ENCODE results near the gene WNT9A. TPM values are rescaled to one million over a fixed set of nuclear protein-coding genes. Genes with fewer than 3 reads are reported as not detected.

The WNT9A gene
- polyA plus RNA-seq, 4 donors = 0.27 to 2.7 (median 1.2) TPM

DNA sequence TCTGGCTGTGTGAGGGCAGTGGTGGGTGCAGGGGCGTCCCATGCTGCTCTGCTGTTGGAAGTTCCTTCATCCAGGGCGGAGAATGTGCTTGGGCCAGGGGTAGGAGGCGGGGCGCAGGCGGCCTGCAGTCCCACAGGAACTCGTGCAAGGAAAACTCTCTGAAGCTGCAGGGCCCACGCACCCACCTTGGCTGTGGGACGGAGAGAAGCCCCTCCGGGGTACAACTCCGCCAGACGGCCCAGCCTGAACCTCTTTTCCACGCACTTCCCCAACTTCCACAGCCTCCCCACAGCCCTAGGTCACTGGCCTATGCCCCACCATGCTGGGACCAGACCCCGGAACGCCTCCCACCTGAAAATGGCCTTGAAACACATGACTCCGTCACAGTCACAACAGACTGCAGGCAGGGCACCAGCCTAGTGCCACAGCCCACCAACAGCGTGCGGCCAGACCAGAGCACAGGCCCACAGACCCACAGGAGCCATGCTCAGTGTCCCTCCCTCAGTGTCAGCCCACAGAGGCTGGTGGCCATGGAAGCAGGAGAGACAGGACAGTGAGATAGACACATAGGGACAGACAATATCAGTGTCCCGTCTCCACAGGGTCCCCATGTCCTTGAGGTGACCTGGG, 47.8 kb downstream of the WNT9A start:
- no peaks in the 10 kb centered on the region for H3K36me3 ChIP-seq (ENCODE audit: control insufficient read depth in 3 of 3, insufficient read depth in 2 of 3, low read depth in 1 of 3, low read length in 3 of 3)
- DNase-seq (no peak), FAIRE-seq (no peak)
- no peak overlapping the region for H3K27ac ChIP-seq (ENCODE audit: low read depth in 1 of 3, low read length in 2 of 3)
- WGBS, 3 donors = 78 to 85% (median 82%) methylated on average over 17 to 18 of the region's 18 CpGs
- H3K27me3 ChIP-seq (ENCODE audit: control insufficient read depth in 3 of 3, insufficient read depth in 3 of 3, low read length in 3 of 3) = no peaks in the 10 kb centered on the region
- H3K4me3 ChIP-seq (ENCODE audit: low read depth in 1 of 3, low read length in 3 of 3) = no peak overlapping the region
- no peaks in the 10 kb centered on the region for H3K4me1 ChIP-seq (ENCODE audit: control insufficient read depth in 3 of 3, insufficient read depth in 2 of 3, low read depth in 1 of 3, low read length in 2 of 3)
- no peaks in the 10 kb centered on the region for H3K9me3 ChIP-seq (ENCODE audit: control insufficient read depth in 2 of 2, insufficient read depth in 1 of 2, low read depth in 1 of 2, low read length in 1 of 2)

DNA sequence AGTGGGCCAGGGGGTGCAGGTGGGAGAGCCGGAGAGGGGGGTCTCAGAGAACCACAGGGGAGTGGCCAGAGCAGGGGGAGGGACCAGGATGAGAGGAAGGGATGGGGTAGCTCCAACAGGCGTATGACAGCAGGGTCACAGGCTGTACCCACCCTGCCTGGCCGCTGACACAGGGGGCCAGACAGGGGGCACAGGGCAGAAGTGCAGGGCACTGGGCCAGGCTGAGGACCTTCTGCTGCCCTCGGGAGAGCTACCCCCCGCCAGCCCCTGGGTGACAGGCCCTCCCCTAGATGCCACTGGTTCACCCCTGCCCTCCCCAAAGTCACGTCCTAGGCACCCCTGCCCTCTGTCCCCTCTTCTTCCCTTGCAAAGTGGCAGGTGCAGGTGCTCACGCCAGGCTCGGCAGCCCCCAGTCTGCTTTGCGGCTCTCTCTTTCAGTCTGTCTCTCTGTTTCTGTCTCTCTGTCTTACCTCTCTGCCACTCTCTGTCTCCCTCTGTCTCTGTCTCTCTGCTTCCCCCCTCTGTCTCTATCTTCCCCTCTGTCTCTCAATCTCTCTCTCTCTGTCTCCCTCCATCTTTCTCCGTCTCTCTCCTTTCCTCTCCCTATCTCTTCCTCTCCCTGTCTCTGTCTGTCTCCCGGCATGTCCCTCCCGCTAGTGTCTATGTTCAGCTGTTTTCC, 48.5 kb downstream of the WNT9A start:
- no peak overlapping the region for H3K4me3 ChIP-seq (ENCODE audit: low read depth in 1 of 3, low read length in 3 of 3)
- no peak overlapping the region for H3K27ac ChIP-seq (ENCODE audit: low read depth in 1 of 3, low read length in 2 of 3)
- no peaks in the 10 kb centered on the region for H3K27me3 ChIP-seq (ENCODE audit: control insufficient read depth in 3 of 3, insufficient read depth in 3 of 3, low read length in 3 of 3)
- 36 to 58% (median 53%) methylated on average over 9 to 12 of the region's 12 CpGs for WGBS, 3 donors
- no peak for FAIRE-seq
- DNase-seq = no peak
- no peaks in the 10 kb centered on the region for H3K4me1 ChIP-seq (ENCODE audit: control insufficient read depth in 3 of 3, insufficient read depth in 2 of 3, low read depth in 1 of 3, low read length in 2 of 3)
- no peaks in the 10 kb centered on the region for H3K9me3 ChIP-seq (ENCODE audit: control insufficient read depth in 2 of 2, insufficient read depth in 1 of 2, low read depth in 1 of 2, low read length in 1 of 2)
- no peaks in the 10 kb centered on the region for H3K36me3 ChIP-seq (ENCODE audit: control insufficient read depth in 3 of 3, insufficient read depth in 2 of 3, low read depth in 1 of 3, low read length in 3 of 3)

DNA sequence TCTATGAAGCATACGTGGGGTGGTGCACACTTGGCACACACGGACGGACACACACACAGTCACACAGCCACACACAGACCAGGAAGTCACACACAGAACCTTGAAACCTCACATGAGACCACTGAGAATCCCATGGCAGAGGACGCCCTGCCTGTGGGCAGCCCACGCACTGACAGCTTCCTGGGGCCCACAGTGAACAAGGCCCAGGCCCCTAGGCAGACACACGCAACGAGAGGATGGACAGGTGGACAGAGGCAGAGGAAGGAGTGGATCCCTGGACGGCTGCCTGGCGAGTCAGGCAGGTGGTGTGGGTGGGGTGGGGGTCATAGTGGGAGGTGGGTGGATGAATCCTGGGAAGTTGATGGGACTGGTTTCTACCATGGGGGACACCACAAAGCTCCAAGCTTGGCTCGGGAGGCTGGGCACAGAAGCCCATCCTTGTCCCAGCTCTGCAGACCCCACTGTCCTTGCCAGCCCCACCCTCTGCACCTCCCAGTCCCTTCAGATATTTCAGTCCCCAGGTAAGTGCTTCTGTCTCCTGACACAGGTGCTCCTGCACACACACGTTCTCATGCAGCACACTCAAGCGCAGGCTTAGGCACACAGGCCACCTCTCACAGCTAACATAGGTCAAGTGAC, 49.1 kb downstream of the WNT9A start:
- FAIRE-seq (no peak), DNase-seq (no peak)
- no peaks in the 10 kb centered on the region for H3K9me3 ChIP-seq (ENCODE audit: control insufficient read depth in 2 of 2, insufficient read depth in 1 of 2, low read depth in 1 of 2, low read length in 1 of 2)
- no peaks in the 10 kb centered on the region for H3K27me3 ChIP-seq (ENCODE audit: control insufficient read depth in 3 of 3, insufficient read depth in 3 of 3, low read length in 3 of 3)
- H3K4me1 ChIP-seq (ENCODE audit: control insufficient read depth in 3 of 3, insufficient read depth in 2 of 3, low read depth in 1 of 3, low read length in 2 of 3) = no peaks in the 10 kb centered on the region
- H3K36me3 ChIP-seq (ENCODE audit: control insufficient read depth in 3 of 3, insufficient read depth in 2 of 3, low read depth in 1 of 3, low read length in 3 of 3) = no peaks in the 10 kb centered on the region
- H3K4me3 ChIP-seq (ENCODE audit: low read depth in 1 of 3, low read length in 3 of 3) = no peak overlapping the region
- WGBS, 3 donors = 52 to 70% (median 54%) methylated on average over 12 of the region's 12 CpGs
- no peak overlapping the region for H3K27ac ChIP-seq (ENCODE audit: low read depth in 1 of 3, low read length in 2 of 3)

DNA sequence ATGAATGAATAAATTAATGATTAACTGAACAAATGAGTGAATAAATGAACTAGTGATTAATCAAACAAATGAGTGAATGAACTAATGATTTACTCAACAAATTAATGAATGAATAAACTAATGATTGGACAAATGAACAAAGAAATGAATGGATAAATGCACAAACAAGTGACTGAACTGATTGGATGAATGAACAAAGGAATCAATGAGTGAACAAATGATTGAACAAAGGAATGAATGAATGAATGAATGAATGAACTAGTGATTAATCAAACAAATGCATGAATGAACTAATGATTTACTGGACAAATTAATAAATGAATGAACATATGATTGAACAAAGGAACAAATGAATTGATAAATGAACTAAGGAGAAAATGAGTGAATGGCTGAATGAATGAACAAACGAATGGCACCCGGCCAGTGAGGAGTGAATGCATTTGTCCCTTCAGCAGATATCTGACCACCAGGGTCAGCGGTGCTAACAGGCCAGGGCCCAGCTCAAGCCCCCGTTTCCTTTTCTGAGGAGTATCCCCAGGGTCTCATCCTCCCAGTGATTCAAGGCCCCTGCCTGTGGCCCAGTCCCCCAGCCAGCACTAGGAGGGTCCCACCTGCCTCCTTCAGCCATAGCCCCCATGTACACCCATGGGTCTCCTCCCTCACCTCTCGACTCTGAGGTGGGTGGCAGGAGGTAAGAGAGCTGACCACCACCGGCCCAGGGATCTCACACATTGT, 49.9 kb downstream of the WNT9A start:
- DNase-seq (no peak), FAIRE-seq (no peak)
- H3K4me1 ChIP-seq (ENCODE audit: control insufficient read depth in 3 of 3, insufficient read depth in 2 of 3, low read depth in 1 of 3, low read length in 2 of 3) = no peaks in the 10 kb centered on the region
- H3K9me3 ChIP-seq (ENCODE audit: control insufficient read depth in 2 of 2, insufficient read depth in 1 of 2, low read depth in 1 of 2, low read length in 1 of 2) = no peaks in the 10 kb centered on the region
- no peak overlapping the region for H3K27ac ChIP-seq (ENCODE audit: low read depth in 1 of 3, low read length in 2 of 3)
- no peaks in the 10 kb centered on the region for H3K27me3 ChIP-seq (ENCODE audit: control insufficient read depth in 3 of 3, insufficient read depth in 3 of 3, low read length in 3 of 3)
- WGBS, 3 donors = 74 to 87% (median 80%) methylated on average over 6 of the region's 6 CpGs
- H3K4me3 ChIP-seq (ENCODE audit: low read depth in 1 of 3, low read length in 3 of 3) = no peak overlapping the region
- H3K36me3 ChIP-seq (ENCODE audit: control insufficient read depth in 3 of 3, insufficient read depth in 2 of 3, low read depth in 1 of 3, low read length in 3 of 3) = no peaks in the 10 kb centered on the region

DNA sequence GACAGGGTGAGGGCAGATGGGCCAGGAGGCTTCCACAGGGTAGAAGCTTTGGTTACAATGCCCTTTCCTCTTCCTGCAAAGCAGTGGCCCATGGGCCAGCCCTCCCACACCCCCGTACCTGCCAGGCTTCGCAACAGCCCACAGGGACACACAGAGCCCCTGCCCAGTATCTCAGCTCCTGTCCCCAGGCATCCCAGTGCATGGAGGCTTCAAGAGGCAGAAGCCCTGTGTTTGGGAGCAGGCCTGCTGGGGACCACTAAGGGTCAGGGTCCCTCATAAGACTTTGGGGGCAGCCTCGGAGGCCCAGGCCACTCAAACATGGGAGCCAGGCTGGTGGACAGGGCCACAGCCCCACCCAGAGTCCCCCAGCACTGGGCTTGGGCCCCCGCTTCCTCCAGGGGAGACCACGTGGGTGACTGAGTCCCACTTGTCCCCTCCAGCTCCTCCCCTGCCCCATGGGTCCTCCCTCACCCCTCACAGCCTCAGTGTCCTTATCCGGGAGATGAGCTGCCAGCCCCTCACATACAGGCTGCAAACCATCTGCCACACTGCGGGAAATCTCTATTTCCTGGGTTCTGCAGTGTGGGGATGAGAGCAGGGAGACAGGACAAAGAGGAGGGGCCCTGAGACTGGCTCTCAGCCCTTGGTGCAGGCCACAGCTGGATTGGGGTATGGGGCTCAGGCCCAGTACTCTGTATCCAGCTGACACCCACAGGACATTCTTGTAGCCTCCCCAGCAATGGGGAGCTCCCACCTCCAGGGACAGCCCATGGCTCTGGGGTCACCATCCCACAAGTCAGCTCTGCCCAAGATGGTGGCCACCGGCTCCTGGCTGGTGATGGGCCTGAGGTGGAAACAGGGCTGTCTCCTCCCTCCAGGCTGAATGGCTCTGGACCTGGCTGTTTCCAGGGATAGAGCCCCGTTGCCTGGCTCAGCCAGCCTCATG, 50.7 kb downstream of the WNT9A start:
- no peaks in the 10 kb centered on the region for H3K27me3 ChIP-seq (ENCODE audit: control insufficient read depth in 3 of 3, insufficient read depth in 3 of 3, low read length in 3 of 3)
- no peak overlapping the region for H3K4me3 ChIP-seq (ENCODE audit: low read depth in 1 of 3, low read length in 3 of 3)
- 81 to 91% (median 90%) methylated on average over 8 to 9 of the region's 9 CpGs for WGBS, 3 donors
- H3K9me3 ChIP-seq (ENCODE audit: control insufficient read depth in 2 of 2, insufficient read depth in 1 of 2, low read depth in 1 of 2, low read length in 1 of 2) = no peaks in the 10 kb centered on the region
- H3K36me3 ChIP-seq (ENCODE audit: control insufficient read depth in 3 of 3, insufficient read depth in 2 of 3, low read depth in 1 of 3, low read length in 3 of 3) = no peaks in the 10 kb centered on the region
- DNase-seq (no peak), FAIRE-seq (no peak)
- H3K4me1 ChIP-seq (ENCODE audit: control insufficient read depth in 3 of 3, insufficient read depth in 2 of 3, low read depth in 1 of 3, low read length in 2 of 3) = no peaks in the 10 kb centered on the region
- no peak overlapping the region for H3K27ac ChIP-seq (ENCODE audit: low read depth in 1 of 3, low read length in 2 of 3)

DNA sequence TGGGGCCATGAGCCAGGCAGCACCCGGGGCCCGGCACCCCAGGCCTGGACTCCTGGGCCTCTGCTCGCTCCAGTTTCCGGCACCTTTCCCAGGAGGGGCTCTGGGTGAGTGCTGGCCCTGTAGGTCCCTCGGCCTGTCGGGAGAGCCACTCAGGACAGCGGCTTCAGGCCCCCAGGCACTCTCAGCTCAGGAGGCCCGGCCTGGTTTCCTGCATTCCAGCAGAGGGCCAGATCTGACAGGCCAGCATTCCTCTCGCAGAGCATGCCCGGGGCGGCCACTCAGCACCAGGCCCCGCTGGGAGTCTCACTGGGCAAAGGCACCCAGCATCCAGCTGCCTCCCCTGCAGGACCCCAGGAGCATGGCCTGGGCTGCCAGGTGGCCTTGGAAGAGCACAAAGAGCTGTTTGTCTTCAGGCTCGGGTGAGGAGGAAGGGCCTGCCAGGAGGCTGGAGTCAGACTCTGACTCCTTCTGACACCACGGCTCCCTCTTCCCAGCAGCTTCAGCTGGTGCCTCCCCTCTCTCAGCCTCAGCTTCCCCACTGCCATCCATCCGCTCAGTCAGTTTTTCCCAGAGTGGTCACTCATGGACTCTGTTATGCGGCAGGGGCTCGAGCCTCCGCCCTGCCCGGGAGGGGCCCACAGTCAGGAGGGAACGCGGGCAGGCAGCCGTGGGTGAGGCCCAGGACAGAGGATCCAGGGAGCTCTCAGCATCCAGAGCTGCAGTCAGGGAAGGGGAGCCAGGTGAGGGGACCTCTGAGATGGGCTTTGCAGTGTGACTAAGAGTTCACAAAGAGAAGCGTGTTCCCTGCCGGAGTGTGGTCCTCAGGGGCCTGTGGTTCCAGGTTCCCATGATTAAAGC, 51.7 kb downstream of the WNT9A start:
- H3K4me1 ChIP-seq (ENCODE audit: control insufficient read depth in 3 of 3, insufficient read depth in 2 of 3, low read depth in 1 of 3, low read length in 2 of 3) = no peaks in the 10 kb centered on the region
- DNase-seq (no peak), FAIRE-seq (no peak)
- no peaks in the 10 kb centered on the region for H3K36me3 ChIP-seq (ENCODE audit: control insufficient read depth in 3 of 3, insufficient read depth in 2 of 3, low read depth in 1 of 3, low read length in 3 of 3)
- no peak overlapping the region for H3K27ac ChIP-seq (ENCODE audit: low read depth in 1 of 3, low read length in 2 of 3)
- H3K9me3 ChIP-seq (ENCODE audit: control insufficient read depth in 2 of 2, insufficient read depth in 1 of 2, low read depth in 1 of 2, low read length in 1 of 2) = no peaks in the 10 kb centered on the region
- no peak overlapping the region for H3K4me3 ChIP-seq (ENCODE audit: low read depth in 1 of 3, low read length in 3 of 3)
- 64 to 75% (median 73%) methylated on average over 24 of the region's 24 CpGs for WGBS, 3 donors
- no peaks in the 10 kb centered on the region for H3K27me3 ChIP-seq (ENCODE audit: control insufficient read depth in 3 of 3, insufficient read depth in 3 of 3, low read length in 3 of 3)

DNA sequence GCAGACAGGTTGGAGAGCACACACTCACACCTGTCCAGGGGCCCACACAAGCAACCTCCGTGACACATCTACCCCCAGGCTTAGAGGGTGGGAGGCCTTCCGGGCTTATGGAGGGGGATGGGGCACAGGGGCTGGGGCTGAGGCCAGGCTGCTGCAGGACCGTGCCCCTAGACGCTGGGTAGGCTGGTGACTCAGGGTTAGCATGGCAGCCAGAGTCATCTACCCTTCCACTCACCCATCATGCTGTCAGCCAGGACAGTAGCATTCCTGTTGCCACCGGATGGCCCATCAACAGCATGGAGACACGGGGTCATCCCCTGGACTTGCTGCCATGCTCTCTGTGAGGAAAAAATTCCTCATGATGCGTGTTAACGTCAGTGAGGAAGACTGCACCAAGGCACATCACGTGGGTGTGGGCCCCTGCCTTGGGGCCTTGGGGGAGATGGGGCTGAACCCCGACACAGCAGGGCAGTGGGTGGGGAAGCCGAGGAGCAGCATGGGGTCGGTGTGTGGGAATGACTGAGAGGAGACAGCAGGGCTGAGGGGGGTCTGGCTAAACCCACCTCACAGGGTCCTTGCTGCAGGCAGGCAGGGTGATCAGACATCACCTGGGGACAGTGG, 52.8 kb downstream of the WNT9A start:
- no peak overlapping the region for H3K4me3 ChIP-seq (ENCODE audit: low read depth in 1 of 3, low read length in 3 of 3)
- H3K27me3 ChIP-seq (ENCODE audit: control insufficient read depth in 3 of 3, insufficient read depth in 3 of 3, low read length in 3 of 3) = no peaks in the 10 kb centered on the region
- no peak for FAIRE-seq
- no peak overlapping the region for H3K27ac ChIP-seq (ENCODE audit: low read depth in 1 of 3, low read length in 2 of 3)
- no peaks in the 10 kb centered on the region for H3K36me3 ChIP-seq (ENCODE audit: control insufficient read depth in 3 of 3, insufficient read depth in 2 of 3, low read depth in 1 of 3, low read length in 3 of 3)
- no peaks in the 10 kb centered on the region for H3K4me1 ChIP-seq (ENCODE audit: control insufficient read depth in 3 of 3, insufficient read depth in 2 of 3, low read depth in 1 of 3, low read length in 2 of 3)
- DNase-seq = no peak
- WGBS, 3 donors = 88% methylated on average over 12 of the region's 12 CpGs
- H3K9me3 ChIP-seq (ENCODE audit: control insufficient read depth in 2 of 2, insufficient read depth in 1 of 2, low read depth in 1 of 2, low read length in 1 of 2) = no peaks in the 10 kb centered on the region

Measured in small intestine (tissue), 7 donors.